ENCODE measurements around the gene KDELR3.

- TF ChIP-seq CTCF (conservative IDR thresholded peaks at IDR 0.05; ENCODE audit: low read depth in 2 of 2), result peak in 1 of 2 experiments; percentile 5; a peak in 1 of 4 replicates
- no peak for TF ChIP-seq EZH2 (IDR thresholded peaks at IDR 0.05; ENCODE audit: low read depth, unreplicated experiment)
- TF ChIP-seq JUNB (IDR thresholded peaks at IDR 0.05; ENCODE audit: unreplicated experiment), result no peak
- TF ChIP-seq POLR2AphosphoS5 (IDR thresholded peaks at IDR 0.05; ENCODE audit: low read depth), result no peak
- no peak for TF ChIP-seq REST (IDR thresholded peaks at IDR 0.05; ENCODE audit: unreplicated experiment)
- no peak for TF ChIP-seq CREB1 (CRISPR knock-in tag; IDR thresholded peaks at IDR 0.05; ENCODE audit: low read depth)
- no peak for TF ChIP-seq ZNF331 (CRISPR knock-in tag; IDR thresholded peaks at IDR 0.05; ENCODE audit: low read depth)
- no peak for TF ChIP-seq NANOG (IDR thresholded peaks at IDR 0.05; ENCODE audit: borderline replicate concordance)
- no peak for TF ChIP-seq ZNF462 (CRISPR knock-in tag; IDR thresholded peaks at IDR 0.05)
Measured at GRCh38 chr22:38494939-38495338, 27.0 kb downstream of the KDELR3 start.
